K562 (cell line): ENCODE measurements around the gene RPL3. TPM values are rescaled to one million over a fixed set of nuclear protein-coding genes. Genes with fewer than 3 reads are reported as not detected.

Source experiments
- BACH1 ChIP-seq: fragments of 200-800 bp; sonication (Bioruptor generic); IDR thresholded peaks from 2 replicates; pipeline ENCODE4 v1.6.1; 2016; ENCODE audit warnings: missing genetic modification characterization, missing compliant biosample characterization
- GTF2E2 ChIP-seq: fragments of 200-800 bp; sonication (Bioruptor generic); IDR thresholded peaks from 2 replicates; pipeline ENCODE4 v1.6.1; 2016; ENCODE audit warnings: missing genetic modification characterization, missing compliant biosample characterization
- NONO ChIP-seq, 2 experiments: fragments of 200-400 bp in 1 of 2; fragments of 450-650 bp in 1 of 2; formaldehyde crosslinking in 1 of 2; IDR thresholded peaks; 2 replicates each; pipeline ENCODE4 v1.6.1; 2017; ENCODE audit warnings: low read depth in 2 of 2, mild to moderate bottlenecking in 2 of 2, moderate library complexity in 2 of 2, low read length in 1 of 2
- SMAD4 ChIP-seq: fragments of 250-450 bp; sonication (Bioruptor Pico); conservative IDR thresholded peaks from 2 replicates; pipeline ENCODE4 v1.8.0; 2021; ENCODE audit warnings: inconsistent platforms, mild to moderate bottlenecking, moderate library complexity
- SMARCB1 ChIP-seq: IDR thresholded peaks from 2 replicates; pipeline ENCODE4 v1.6.1; 2011; ENCODE audit warnings: improper control_type of control experiment, low read depth; ENCODE audit not compliant: insufficient read length
- TCF7L2 ChIP-seq: fragments of 150-350 bp; IDR thresholded peaks from 2 replicates; pipeline ENCODE4 v1.6.1; 2016; ENCODE audit warnings: low read depth, mild to moderate bottlenecking, low read length, moderate library complexity
- ZNF764 ChIP-seq: fragments of 250-450 bp; sonication (Bioruptor Pico); IDR thresholded peaks from 2 replicates; pipeline ENCODE4 v1.4.0; 2020; ENCODE audit warnings: low read depth, mild to moderate bottlenecking, moderate library complexity
- polyA plus RNA-seq, 8 experiments: library from polyadenylated mRNA; depleted of rRNA in 4 of 8; stranded (reverse) in 5 of 8; unstranded in 3 of 8; fragments of >200 nt; fragmentation: Nextera tagmentation in 2 of 8; fragmentation: Illumina TruSeq in 1 of 8; extraction: Ambion mirVana in 2 of 8; extraction: Trizol in 1 of 8; gene quantifications; 2 replicates each; pipeline versions ENCODE4 v1.2.1 to v1.2.3, GENCODE V29; 2011 to 2014; ENCODE audit warnings: inconsistent platforms in 1 of 8, missing spikeins in 1 of 8
- total RNA-seq, 7 experiments: library from RNA; depleted of rRNA in 6 of 7; stranded (reverse); fragments of >200 nt in 6 of 7; fragmentation: Illumina TruSeq in 2 of 7; extraction: Trizol in 2 of 7; gene quantifications; 2 replicates each; pipeline versions ENCODE4 v1.2.1 to v1.2.3, GENCODE V29; 2011 to 2021; ENCODE audit warnings: low replicate concordance in 1 of 7
- TF ChIP-seq, protein P1 (sequence below): sonication (generic); formaldehyde crosslinking; IDR thresholded peaks from 2 replicates; pipeline ENCODE4 v1.8.0; 2023; ENCODE audit warnings: mild to moderate bottlenecking, missing genetic modification reagents
- TF ChIP-seq, protein P2 (sequence below): sonication (generic); formaldehyde crosslinking; IDR thresholded peaks from 2 replicates; pipeline ENCODE4 v1.5.0; 2020; ENCODE audit warnings: missing genetic modification reagents
- TF ChIP-seq, protein P3 (sequence below), 2 experiments: fragments of 450-650 bp; IDR thresholded peaks; 2 replicates each; pipeline ENCODE4 v1.6.1; 2016; ENCODE audit warnings: mild to moderate bottlenecking in 2 of 2, borderline replicate concordance in 1 of 2, low read depth in 1 of 2, moderate library complexity in 1 of 2
- TF ChIP-seq, protein P4 (sequence below): fragments of 450-650 bp; formaldehyde crosslinking; IDR thresholded peaks from 2 replicates; pipeline ENCODE4 v1.4.0; 2022; ENCODE audit warnings: missing genetic modification characterization

The RPL3 gene
- total and polyA plus RNA-seq, 9 of the 15 experiments (the other 6 are each of a cell fraction or from before 2014, with no cell fraction given): 1,624 to 4,066 (median 2,565) TPM

DNA sequence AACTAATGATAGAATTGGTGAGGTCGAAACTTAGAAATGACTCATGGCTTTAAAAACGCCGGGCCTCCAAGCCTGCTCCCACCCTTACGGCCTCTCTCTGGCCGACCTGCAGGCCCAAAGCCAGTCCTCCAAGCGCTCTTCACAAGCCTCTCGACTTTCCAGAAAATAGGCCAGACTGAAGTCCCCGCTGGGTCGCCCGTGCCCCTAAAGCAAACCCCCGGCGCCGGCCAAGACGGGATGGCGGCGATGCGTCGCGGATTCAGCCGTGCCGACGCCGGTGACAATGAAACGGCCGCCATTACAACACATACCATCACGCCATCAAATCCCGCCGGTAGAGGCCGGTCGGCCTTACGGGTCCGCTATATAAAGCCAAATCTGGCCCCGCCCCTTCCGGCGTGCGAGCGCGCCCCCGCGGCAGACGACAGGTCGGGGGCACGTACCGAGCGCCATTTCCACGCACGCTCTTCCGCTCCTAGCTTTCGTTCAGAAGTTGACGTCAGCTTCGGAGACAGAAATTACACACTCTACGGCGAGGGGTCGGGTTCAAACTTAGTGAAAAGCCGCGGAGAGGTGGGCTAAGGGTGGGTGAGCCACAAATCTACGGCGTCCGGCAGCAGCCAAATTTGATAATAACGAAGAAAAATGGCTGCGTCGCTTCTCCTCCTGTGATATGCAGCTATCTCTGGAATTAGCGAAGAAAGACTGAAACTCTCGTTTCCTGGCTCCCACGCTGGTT is at the start of gene RPL3 (continued):
- TF ChIP-seq NONO (IDR thresholded peaks at IDR 0.05; ENCODE audit: low read depth in 2 of 2, low read length in 1 of 2): peak; percentile 15 to 81; a peak in 2 of 4 replicates
- TF ChIP-seq ZNF764 (CRISPR knock-in tag): no peak
- TF ChIP-seq, protein P1, sequence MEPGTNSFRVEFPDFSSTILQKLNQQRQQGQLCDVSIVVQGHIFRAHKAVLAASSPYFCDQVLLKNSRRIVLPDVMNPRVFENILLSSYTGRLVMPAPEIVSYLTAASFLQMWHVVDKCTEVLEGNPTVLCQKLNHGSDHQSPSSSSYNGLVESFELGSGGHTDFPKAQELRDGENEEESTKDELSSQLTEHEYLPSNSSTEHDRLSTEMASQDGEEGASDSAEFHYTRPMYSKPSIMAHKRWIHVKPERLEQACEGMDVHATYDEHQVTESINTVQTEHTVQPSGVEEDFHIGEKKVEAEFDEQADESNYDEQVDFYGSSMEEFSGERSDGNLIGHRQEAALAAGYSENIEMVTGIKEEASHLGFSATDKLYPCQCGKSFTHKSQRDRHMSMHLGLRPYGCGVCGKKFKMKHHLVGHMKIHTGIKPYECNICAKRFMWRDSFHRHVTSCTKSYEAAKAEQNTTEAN (CRISPR knock-in tag): no peak
- peak; percentile 99 for TF ChIP-seq GTF2E2 (tag)
- TF ChIP-seq, protein P2, sequence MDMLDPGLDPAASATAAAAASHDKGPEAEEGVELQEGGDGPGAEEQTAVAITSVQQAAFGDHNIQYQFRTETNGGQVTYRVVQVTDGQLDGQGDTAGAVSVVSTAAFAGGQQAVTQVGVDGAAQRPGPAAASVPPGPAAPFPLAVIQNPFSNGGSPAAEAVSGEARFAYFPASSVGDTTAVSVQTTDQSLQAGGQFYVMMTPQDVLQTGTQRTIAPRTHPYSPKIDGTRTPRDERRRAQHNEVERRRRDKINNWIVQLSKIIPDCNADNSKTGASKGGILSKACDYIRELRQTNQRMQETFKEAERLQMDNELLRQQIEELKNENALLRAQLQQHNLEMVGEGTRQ: no peak
- TF ChIP-seq TCF7L2: no peak
- TF ChIP-seq, protein P3, sequence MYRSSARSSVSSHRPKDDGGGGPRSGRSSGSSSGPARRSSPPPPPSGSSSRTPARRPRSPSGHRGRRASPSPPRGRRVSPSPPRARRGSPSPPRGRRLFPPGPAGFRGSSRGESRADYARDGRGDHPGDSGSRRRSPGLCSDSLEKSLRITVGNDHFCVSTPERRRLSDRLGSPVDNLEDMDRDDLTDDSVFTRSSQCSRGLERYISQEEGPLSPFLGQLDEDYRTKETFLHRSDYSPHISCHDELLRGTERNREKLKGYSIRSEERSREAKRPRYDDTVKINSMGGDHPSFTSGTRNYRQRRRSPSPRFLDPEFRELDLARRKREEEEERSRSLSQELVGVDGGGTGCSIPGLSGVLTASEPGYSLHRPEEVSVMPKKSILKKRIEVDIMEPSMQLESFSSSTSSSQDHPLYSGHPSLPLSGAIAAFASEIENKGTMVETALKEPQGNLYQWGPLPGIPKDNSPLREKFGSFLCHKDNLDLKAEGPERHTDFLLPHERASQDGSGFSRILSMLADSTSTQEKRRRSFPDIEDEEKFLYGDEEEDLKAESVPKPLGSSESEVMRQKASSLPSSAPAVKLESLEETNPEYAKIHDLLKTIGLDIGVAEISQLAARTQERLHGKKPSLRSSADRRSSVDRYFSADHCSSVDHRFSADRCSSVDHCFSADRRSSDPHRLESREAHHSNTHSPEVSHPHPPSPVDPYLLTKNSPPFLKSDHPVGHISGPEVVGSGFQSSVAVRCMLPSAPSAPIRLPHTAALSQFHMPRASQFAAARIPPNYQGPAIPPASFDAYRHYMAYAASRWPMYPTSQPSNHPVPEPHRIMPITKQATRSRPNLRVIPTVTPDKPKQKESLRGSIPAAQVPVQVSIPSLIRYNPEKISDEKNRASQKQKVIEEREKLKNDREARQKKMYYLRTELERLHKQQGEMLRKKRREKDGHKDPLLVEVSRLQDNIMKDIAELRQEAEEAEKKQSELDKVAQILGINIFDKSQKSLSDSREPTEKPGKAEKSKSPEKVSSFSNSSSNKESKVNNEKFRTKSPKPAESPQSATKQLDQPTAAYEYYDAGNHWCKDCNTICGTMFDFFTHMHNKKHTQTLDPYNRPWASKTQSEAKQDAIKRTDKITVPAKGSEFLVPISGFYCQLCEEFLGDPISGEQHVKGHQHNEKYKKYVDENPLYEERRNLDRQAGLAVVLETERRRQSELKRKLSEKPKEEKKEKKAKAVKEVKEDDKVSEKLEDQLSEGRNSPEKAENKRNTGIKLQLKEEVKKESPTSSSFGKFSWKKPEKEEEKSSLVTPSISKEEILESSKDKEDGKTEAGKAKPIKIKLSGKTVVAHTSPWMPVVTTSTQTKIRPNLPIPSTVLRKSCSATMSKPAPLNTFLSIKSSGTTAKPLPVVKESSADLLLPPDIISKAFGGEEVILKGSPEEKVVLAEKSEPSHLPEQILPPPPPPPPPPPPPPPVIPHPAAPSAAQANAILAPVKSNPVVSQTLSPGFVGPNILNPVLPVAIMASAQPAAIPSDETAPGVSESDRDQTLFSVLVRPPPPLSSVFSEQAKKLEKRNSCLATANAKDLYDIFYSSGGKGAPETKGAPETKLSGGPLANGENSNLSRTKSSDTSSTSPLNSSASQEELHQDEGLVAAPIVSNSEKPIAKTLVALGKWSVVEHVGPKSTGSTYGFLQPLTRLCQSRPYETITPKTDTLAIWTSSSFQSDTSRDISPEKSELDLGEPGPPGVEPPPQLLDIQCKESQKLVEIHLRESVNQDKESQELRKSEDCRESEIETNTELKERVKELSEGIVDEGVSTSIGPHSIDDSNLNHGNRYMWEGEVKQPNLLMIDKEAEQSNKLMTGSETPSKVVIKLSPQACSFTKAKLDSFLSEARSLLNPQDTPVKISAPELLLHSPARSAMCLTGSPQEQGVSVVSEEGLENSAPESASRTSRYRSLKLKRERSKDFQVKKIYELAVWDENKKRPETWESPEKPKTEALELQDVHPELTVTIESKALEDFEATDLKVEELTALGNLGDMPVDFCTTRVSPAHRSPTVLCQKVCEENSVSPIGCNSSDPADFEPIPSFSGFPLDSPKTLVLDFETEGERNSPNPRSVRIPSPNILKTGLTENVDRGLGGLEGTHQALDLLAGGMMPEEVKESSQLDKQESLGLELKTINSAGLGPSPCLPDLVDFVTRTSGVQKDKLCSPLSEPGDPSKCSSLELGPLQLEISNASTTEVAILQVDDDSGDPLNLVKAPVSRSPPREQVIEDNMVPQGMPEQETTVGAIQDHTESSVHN (IDR thresholded peaks at IDR 0.05; ENCODE audit: borderline replicate concordance in 1 of 2, low read depth in 1 of 2): peak in 1 of 2 experiments; percentile 93; a peak in 2 of 4 replicates
- TF ChIP-seq SMARCB1: no peak
- TF ChIP-seq BACH1 (tag): no peak; the same call in 1 of the 2 replicates
- TF ChIP-seq, protein P4, sequence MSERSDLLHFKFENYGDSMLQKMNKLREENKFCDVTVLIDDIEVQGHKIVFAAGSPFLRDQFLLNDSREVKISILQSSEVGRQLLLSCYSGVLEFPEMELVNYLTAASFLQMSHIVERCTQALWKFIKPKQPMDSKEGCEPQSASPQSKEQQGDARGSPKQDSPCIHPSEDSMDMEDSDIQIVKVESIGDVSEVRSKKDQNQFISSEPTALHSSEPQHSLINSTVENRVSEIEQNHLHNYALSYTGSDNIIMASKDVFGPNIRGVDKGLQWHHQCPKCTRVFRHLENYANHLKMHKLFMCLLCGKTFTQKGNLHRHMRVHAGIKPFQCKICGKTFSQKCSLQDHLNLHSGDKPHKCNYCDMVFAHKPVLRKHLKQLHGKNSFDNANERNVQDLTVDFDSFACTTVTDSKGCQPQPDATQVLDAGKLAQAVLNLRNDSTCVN (CRISPR knock-in tag): no peak
- TF ChIP-seq SMAD4: 0 out of 2 replicates have a peak, but pooled peaks have one; percentile 25
